Activated CD8-positive, alpha-beta memory T cell treated with anti-CD3 and anti-CD28 coated beads, Interleukin-2, amount 50 U/mL, for 24 hours (primary cell): ENCODE results near the gene CRLF2.
"Not testable (repeated sequence)": the region's sequence is repeated elsewhere in the genome, so short reads cannot be mapped to it uniquely, and the experiment has no call there.

Experiments used
- DNase-seq: peaks from one replicate; pipeline ENCODE4 v3.0.0-alpha.2; 2020; ENCODE audit errors: extremely low read depth

CRLF2 gene

DNA sequence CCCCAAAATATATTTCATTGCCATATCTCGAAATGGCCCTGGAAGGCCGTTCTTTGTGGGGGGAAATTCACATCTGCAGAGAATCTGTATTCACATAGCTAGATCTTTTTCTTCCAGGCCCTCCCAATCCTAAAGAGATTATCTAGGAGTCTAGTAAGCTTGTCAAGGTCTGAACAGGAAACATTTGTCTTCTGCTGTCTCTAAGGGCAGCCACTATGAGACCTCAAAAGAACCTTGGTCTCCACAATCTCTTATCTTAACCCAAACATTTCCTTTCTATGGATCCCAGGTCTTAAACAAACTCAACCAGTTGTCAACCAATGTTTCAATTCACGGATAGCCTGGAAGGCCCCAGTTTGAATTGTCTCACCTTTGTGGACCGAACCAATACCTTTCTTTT lies 45.0 kb downstream of the CRLF2 start:
- DNase-seq, result no peak

DNA sequence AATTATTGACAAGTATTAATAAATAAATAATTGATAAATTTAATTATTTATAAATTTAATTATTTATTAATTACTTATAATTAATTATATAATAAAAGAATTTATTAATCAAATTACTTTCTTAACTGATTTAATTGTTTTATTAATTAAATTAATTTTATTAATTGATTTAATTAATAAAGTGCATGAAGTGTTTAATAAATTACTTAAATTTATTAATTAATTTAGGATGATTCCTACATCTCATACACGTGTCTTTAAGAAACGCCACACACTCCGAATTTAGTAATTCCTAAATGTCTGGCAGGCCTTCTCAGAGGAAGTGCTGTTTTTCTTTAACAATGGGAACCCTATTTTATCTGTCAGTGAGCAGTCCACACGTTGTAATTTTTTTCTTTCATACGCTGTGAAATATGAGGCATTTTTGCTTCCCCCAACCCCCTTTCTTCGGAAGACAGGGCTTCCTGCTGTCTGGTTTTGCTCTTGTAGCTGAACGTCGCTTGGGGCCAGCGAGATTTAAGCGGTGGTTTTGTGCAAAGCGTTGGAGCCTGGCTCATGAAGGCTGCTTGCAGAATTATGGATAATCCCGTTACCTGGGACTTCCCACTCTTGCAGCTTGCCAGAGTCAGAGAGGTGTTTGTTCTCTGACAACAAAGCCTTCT lies 46.8 kb downstream of the CRLF2 start:
- no peak for DNase-seq

DNA sequence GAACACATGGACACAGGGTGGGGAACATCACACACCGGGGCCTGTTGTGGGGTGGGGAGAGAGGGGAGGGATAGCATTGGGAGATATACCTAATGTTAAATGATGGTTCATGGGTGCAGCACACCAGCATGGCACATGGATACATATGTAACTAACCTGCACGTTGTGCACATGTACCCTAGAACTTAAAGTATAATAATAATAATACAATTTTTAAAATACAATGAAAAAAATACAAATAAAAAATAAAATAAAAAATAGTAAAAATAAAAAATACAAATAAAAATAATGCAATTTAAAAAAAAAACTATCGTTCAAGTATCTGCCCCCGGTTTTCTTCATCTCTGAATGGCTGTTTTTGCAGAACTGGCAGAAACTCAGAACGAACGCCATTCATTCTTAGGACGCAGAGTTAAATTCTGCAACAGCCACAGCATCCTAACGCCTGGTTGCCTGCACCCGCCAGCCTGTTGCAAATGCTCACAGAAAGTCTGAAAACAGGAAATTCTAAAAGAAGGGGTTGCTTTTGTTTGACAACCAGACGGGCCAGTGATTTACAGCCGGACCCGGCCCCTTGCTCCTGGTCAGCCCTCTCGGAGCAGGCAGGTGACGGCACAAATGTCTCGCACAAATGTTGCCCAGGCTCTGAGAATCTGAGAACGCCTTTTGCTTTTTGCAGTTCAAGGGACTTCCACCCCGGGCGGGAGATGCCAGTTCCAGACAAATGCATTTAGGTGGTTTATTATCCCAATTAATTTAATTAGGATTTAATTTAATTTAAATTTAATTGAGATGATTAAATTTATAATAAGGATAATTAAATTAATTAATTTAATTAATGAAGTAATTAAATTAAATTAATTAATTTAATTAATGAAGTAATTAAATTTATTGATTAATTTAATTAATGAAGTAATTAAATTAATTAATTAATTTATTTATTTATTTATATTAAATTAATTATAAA lies 47.8 kb downstream of the CRLF2 start:
- no peak for DNase-seq

DNA sequence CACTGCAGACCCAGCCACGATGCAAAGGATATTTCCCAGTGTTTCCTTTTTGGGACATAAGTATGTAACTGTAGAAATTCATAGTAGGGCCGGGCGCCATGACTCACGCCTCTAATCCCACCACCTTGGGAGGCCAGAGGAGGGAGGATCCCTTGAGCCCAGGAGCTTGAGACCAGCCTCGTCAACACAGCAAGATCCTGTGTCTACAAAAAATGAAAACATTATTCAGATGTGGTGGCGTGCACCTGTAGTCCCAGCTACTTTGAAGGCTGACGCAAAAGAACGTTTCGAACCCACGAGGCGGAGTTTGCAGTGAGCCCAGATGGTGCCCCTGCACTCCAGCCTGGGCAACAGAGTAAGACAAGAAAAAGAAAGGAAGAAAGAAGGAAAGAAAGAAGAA lies 49.2 kb downstream of the CRLF2 start:
- DNase-seq, result no peak

DNA sequence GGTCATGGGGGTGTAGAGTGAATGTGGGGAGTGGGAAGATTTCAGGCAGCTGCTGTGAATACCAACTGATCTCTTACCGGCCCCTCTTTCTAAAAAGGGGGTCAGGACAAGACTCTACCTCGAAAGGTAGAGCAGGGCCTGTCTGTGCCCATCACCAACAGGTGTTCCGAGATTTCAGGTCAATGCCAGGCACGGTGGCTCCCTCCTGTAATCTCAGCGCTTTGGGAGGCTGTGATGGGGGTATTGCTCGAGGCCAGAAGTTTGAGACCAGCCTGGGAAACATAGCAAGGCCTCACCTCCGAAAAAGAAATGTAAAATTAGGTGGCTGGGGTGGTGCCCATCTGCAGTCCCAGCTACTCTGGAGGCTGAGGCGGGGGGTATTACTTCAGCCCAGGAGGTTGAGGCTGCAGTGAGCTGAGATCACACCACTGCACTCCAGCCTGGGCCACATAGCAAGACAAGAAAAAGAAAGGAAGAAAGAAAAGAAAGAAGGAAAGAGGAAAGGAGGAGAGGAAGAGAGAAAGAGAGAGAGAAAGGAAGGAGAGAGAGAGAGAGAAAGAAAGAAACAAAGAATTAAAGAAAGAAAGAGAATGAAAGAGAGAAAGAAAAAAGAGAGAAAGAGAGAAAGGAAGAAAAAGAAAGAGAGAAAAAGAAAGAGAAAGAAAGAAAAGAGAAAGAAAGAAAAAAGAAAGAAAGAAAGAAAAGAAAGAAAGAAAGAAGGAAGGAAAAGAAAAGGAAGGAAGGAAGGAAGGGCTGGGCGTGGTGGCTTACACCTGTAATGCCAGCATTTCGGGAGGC lies 50.1 kb downstream of the CRLF2 start:
- DNase-seq, result no peak

DNA sequence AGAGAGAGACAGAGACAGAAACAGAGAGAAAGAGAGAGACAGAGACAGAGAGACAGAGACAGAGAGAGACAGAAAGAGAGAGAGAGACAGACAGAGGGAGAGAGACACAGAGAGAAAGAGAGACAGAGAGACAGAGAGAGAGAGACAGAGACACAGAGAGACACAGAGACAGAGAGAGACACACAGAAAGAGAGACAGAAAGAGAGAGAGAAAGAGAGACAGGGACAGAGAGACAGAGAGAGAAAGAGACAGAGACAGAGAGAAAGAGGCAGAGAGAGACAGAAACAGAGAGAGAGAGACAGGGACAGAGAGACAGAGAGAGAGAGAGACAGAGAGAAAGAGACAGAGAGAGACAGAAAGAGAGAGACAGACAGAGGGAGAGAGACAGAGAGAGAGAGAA lies 52.9 kb downstream of the CRLF2 start:
- no peak for DNase-seq

DNA sequence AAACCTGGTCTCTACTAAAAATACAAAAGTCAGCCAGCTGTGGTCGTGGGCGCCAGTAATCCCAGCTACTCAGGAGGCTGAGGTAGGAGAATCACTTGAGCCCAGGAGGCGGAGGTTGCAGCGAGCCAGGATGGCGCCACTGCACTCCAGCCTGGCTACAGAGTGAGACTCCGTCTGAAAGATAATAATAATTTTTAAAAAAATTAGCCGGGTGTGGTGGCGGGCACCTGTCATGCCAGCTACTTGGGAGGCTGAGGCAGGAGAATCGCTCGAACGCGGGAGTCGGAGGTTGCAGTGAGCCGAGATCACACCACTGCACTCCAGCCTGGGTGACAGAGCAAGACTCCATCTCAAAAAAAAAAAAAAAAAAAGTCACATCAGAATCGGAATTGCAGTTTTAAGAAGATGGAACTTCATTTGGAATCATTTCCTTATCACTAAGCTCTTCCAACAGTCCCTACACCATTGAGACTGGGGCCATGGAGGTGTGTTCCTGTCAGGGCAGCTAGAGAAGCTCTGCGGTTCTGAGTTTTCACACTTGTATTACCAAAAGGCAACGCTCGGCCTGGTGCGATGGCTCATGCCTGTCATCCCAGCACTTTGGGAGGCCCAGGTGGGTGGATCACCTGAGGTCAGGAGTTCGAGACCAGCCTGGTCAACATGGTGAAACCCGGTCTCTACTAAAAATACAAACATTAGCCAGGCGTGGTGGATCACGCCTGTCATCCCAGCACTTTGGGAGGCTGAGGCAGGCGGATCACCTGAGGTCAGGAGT lies 55.6 kb downstream of the CRLF2 start:
- DNase-seq, result not testable (repeated sequence)

DNA sequence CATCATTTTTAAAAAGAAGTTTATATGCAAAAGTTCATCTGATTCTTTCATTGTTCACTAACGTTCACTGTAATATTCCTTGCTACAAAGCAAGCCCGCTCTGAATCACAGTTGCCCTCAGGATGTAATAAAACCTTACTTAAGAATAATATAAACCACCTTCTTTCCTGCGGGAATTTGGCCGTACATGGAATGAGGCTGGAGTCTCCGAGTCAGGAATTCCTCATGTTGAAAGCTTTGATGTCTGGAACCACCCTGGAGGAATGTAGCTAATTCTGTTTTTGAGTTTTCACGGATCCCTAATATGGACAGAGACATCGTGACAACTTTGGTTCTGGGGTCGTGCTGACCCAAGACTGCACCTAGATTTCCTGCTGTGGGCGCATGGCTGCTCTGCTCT lies 58.5 kb downstream of the CRLF2 start:
- DNase-seq, result no peak

DNA sequence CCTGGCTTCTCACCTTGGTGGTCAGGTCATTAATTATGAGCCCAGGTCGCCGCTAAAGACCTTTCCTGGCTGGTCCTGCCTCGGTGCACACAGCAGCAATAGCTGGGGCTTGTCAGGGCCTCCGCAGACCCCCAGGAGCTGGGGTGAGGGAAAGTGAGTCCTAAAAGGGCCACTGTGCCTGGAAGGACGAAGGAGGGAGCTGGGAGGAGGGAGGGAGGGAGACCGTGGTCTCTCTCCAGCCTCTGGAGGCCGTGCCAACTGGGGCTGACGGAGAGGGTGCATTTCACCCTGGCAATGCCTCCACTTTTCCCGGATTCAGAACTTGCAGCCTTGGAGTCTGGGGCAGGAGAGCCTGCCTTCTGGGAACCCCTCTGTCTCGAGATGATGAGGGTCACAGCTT lies 60.4 kb downstream of the CRLF2 start:
- no peak for DNase-seq

DNA sequence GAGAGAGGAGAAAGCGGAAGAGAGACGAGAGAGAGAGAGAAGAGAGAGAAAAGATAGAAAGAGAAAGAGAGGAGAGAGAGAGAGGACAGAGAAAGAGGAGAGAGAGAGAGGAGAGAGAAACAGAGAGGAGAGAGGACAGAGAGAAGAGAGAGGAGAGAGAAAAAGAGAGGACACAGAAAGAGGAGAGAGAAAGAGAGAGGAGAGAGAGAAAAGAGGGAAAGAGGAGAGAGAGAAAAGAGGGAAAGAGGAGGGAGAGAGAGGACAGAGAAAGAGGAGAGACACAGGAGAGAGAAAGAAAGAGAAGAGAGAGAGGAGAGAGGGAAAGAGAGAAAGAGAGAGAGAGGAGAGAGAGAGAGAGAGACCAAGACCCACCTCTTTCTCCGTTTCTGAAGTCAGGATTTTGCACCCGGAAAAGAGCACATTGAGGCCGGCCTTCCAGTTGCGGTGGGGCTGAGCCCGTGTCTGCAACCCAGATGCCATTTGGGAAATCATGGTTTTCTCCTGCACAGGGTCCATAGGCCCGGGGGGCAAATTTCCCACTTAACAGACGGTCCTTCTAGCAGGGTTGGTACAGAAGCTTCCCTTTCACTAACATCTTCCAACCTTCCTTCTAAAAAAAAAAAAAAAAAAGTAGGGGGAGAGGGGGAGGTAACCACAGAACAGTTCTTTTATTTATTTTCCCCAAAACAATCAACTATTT lies 60.9 kb downstream of the CRLF2 start:
- no peak for DNase-seq

DNA sequence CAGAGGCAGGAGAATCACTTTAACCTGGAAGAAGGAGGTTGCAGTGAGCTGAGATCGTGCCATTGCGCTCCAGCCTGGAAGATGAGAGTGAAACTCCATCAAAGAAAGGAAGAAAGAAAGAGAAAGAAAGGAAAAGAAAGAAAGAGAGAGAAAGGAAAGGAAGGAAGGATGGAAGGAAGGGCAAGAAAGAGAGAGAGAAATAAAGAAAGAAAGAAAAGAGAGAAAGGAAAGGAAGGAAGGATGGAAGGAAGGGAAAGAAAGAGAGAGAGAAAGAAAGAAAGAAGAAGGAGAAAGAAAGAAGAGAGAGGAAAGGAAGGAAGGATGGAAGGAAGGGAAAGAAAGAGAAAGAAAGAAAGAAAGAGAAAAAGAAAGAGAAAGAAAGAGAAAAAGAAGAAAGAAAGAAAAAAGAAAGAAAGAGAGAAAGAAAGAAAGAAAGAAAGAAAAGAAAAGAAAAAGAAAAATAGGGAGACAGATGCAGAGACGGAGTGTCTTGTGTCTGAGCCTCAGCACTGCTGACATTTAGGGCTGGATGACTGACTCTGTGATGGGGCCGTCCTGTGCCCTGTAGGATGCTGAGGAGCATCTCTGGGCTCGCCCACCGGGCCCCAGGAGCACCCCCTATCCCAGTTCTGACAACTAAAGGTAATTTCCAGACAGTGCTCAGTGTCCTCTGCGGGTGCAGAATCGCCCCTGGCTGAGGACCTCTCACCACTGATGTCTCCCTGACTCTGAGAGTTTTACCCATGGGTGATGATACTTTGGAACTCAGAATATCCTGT lies 61.7 kb downstream of the CRLF2 start:
- no peak for DNase-seq

DNA sequence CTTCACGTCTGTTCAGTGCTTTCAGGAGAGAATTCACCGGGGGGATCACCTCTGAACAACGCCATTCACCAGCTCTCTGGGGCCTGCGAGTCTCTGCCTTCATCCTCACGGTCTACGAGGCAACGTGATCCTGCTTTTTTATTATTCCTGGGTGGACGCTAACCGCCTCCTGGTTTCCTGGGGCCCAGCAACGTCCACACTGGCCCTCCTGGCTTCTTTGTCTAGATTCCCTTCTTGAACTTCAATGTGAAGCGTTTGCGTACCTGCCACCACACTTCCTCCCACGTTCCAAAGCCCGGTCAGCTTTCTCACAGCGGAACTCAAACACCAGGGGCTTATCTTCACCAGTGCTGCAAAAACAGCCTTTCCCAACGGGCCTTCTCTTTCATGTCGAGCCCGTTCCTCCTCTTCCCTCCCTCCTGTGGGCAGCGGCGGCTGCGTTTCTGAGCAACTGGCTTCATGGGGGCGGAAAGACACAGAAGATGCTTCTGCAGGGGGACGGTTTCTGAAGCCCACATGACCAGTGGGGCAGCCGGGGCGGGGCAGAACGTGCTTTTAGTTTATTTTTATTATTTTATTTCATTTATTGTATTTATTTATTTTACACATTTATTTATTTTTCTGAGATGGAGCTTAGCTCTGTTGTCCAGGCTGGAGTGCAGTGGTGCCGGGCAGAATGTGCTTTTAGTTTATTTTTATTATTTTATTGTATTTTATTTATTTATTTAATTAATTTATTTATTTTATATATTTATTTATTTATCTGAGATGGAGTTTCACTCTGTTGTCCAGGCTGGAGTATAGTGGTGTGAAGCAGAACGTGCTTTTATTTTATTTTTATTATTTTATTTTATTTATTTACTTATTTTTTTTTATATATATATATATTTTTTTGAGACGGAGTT lies 64.6 kb downstream of the CRLF2 start:
- no peak for DNase-seq

DNA sequence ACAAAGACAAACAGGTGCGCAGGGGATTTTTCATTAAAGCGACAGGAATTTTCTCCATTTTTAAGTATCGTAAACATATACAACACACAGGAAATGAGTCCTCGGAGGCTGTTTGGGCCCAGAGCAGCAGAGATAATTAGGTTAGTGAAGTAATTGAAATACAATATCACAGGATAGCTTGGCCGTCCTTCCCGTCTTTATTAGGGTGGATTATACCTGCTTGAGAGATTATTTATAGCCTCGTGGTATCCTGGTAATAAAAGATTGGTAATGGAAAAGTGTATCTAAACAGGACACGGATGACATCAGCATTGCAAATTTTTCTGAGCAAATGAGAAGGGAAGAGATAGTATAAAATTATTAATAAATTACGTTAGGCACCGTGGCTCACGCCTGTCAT lies 68.2 kb downstream of the CRLF2 start:
- DNase-seq, result no peak
